H1 (cell line): ENCODE results near the gene NANOGP8. TPM values are rescaled to one million over a fixed set of nuclear protein-coding genes. Genes with fewer than 3 reads are reported as not detected.

Source experiments
- CTCF ChIA-PET: fragments of 300-600 bp; sonication (Branson Sonifier 250); formaldehyde crosslinking; loops from one replicate; lab custom pipeline; 2021; ENCODE audit not compliant: partially characterized antibody; lab: Charles Lee
- POLR2A ChIA-PET: fragments of 300-600 bp; sonication (Branson Sonifier 250); formaldehyde crosslinking; loops from one replicate; lab custom pipeline; 2021; ENCODE audit warnings: inconsistent platforms; ENCODE audit not compliant: partially characterized antibody; lab: Charles Lee
- DNase-seq, 2 experiments: peaks; one replicate each; pipeline versions ENCODE4 v3.0.0 to v3.0.0-alpha.2; 2010 to 2022; ENCODE audit warnings: low spot score in 2 of 2, low read depth in 1 of 2, mixed read lengths in 1 of 2
- FAIRE-seq: peaks from 2 replicates; lab custom pipeline; 2011; peaks lifted over from hg19 to GRCh38; lab: Jason Lieb, UNC
- H2AFZ ChIP-seq: 2 replicates; pipeline ENCODE4 v1.8.1; 2012; ENCODE audit warnings: low read length, inconsistent platforms
- H2AK5ac ChIP-seq: 2 replicates; pipeline ENCODE4 v1.6.1; 2013; ENCODE audit warnings: low read depth, low read length
- H2BK120ac ChIP-seq: replicated peaks from 2 replicates; pipeline ENCODE3; 2013; ENCODE audit warnings: low read depth, low read length, inconsistent platforms
- H2BK12ac ChIP-seq: 2 replicates; pipeline ENCODE4 v1.6.1; 2013; ENCODE audit warnings: low read depth, low read length
- H2BK15ac ChIP-seq: 2 replicates; pipeline ENCODE4 v1.6.1; 2013; ENCODE audit warnings: low read length
- H2BK20ac ChIP-seq: 2 replicates; pipeline ENCODE4 v1.6.1; 2013; ENCODE audit warnings: low read length
- H2BK5ac ChIP-seq: 2 replicates; pipeline ENCODE4 v1.6.1; 2013; ENCODE audit warnings: low read depth, low read length
- H3K14ac ChIP-seq: 2 replicates; pipeline ENCODE4 v1.6.1; 2013; ENCODE audit warnings: inconsistent platforms; ENCODE audit not compliant: insufficient read length
- H3K18ac ChIP-seq: 2 replicates; pipeline ENCODE4 v1.6.1; 2013; ENCODE audit warnings: low read length; ENCODE audit errors: extremely low read depth
- H3K23ac ChIP-seq: 2 replicates; pipeline ENCODE4 v1.6.1; 2013; ENCODE audit warnings: inconsistent platforms; ENCODE audit not compliant: insufficient read length
- H3K23me2 ChIP-seq: 2 replicates; pipeline ENCODE4 v1.6.1; 2013; ENCODE audit warnings: low read depth, low read length
- H3K27ac ChIP-seq: 2 replicates; pipeline ENCODE4 v1.6.1; 2011; ENCODE audit warnings: low read depth, low read length, inconsistent platforms
- H3K27me3 ChIP-seq, 4 experiments: replicated peaks in 1 of 4; 1 replicate in 1 of 4; 2 replicates in 3 of 4; pipeline versions ENCODE4 v1.6.1 to v1.8.1; 2011 to 2013; ENCODE audit warnings: low read length in 3 of 4, mild to moderate bottlenecking in 3 of 4, inconsistent platforms in 2 of 4, mixed read lengths in 2 of 4, moderate library complexity in 1 of 4; ENCODE audit not compliant: control insufficient read depth in 3 of 4, insufficient read depth in 3 of 4; ENCODE audit errors: extremely low read depth in 1 of 4
- H3K36me3 ChIP-seq, 4 experiments: 2 replicates each; pipeline versions ENCODE4 v1.6.1 to v1.8.1; 2011 to 2013; ENCODE audit warnings: mild to moderate bottlenecking in 4 of 4, low read length in 3 of 4, moderate library complexity in 2 of 4, control low read depth in 1 of 4, inconsistent platforms in 1 of 4; ENCODE audit not compliant: insufficient read depth in 4 of 4, control insufficient read depth in 2 of 4
- H3K4ac ChIP-seq: replicated peaks from 2 replicates; pipeline ENCODE3; 2013; ENCODE audit warnings: low read length, low read depth, mixed read lengths, inconsistent platforms; ENCODE audit not compliant: insufficient read length
- H3K4me1 ChIP-seq, 4 experiments: replicated peaks in 1 of 4; 1 replicate in 1 of 4; 2 replicates in 3 of 4; pipeline versions ENCODE4 v1.6.1 to v1.8.1; 2011 to 2013; ENCODE audit warnings: low read length in 3 of 4, inconsistent platforms in 2 of 4, mixed read lengths in 1 of 4; ENCODE audit not compliant: insufficient read depth in 4 of 4, control insufficient read depth in 3 of 4
- H3K4me2 ChIP-seq, 2 experiments: 2 replicates each; pipeline versions ENCODE4 v1.6.1 to v1.8.1; 2011 to 2013; ENCODE audit warnings: low read depth in 2 of 2, low read length in 2 of 2, control low read depth in 1 of 2, inconsistent platforms in 1 of 2, mild to moderate bottlenecking in 1 of 2; ENCODE audit not compliant: insufficient read depth in 1 of 2
- H3K4me3 ChIP-seq, 4 experiments: fragments of 200-600, 300-600 bp in 1 of 4; sonication (generic), shearing (Covaris generic), sonication (Bioruptor Twin) in 1 of 4; 2 replicates each; pipeline versions ENCODE4 v1.5.1 to v1.8.1; 2011 to 2016; ENCODE audit warnings: low read length in 4 of 4, low read depth in 3 of 4, control low read depth in 2 of 4, inconsistent platforms in 2 of 4, mild to moderate bottlenecking in 2 of 4, mixed read lengths in 1 of 4, moderate library complexity in 1 of 4; ENCODE audit not compliant: insufficient read depth in 2 of 4; ENCODE audit errors: extremely low read depth in 1 of 4
- H3K56ac ChIP-seq: replicated peaks from 2 replicates; pipeline ENCODE3; 2013; ENCODE audit warnings: low read depth, mild to moderate bottlenecking, mixed read lengths, low read length, inconsistent platforms; ENCODE audit not compliant: insufficient read length
- H3K79me1 ChIP-seq: 2 replicates; pipeline ENCODE4 v1.6.1; 2013; ENCODE audit warnings: low read depth, low read length, control low read depth
- H3K79me2 ChIP-seq, 2 experiments: 2 replicates each; pipeline versions ENCODE4 v1.6.1 to v1.8.1; 2012 to 2013; ENCODE audit warnings: low read length in 2 of 2, mild to moderate bottlenecking in 2 of 2, inconsistent platforms in 1 of 2; ENCODE audit not compliant: insufficient read depth in 2 of 2, control insufficient read depth in 1 of 2
- H3K9ac ChIP-seq, 4 experiments: replicated peaks in 1 of 4; 1 replicate in 1 of 4; 2 replicates in 3 of 4; pipeline versions ENCODE4 v1.6.1 to v1.8.1; 2011 to 2013; ENCODE audit warnings: low read depth in 3 of 4, low read length in 3 of 4, control low read depth in 2 of 4, mild to moderate bottlenecking in 2 of 4, moderate library complexity in 2 of 4, inconsistent platforms in 1 of 4; ENCODE audit errors: extremely low read depth in 1 of 4
- H3K9me3 ChIP-seq, 2 experiments: 2 replicates each; pipeline versions ENCODE4 v1.6.1 to v1.8.1; 2012 to 2013; ENCODE audit warnings: mild to moderate bottlenecking in 2 of 2, moderate library complexity in 2 of 2, control low read depth in 1 of 2, inconsistent platforms in 1 of 2, low read depth in 1 of 2, low read length in 1 of 2, mixed read lengths in 1 of 2; ENCODE audit not compliant: insufficient read depth in 2 of 2
- H4K20me1 ChIP-seq, 2 experiments: replicated peaks in 1 of 2; 2 replicates each; pipeline versions ENCODE3 to v1.8.1; 2011 to 2013; ENCODE audit warnings: inconsistent platforms in 2 of 2, low read length in 2 of 2, mild to moderate bottlenecking in 1 of 2; ENCODE audit not compliant: insufficient read depth in 2 of 2, control insufficient read depth in 1 of 2
- H4K5ac ChIP-seq: 2 replicates; pipeline ENCODE4 v1.6.1; 2013; ENCODE audit warnings: low read length, low read depth, mixed read lengths, inconsistent platforms; ENCODE audit not compliant: insufficient read length
- H4K8ac ChIP-seq: 2 replicates; pipeline ENCODE4 v1.8.0; 2013; ENCODE audit warnings: mild to moderate bottlenecking, moderate library complexity, low read length, inconsistent platforms; ENCODE audit not compliant: insufficient read depth; ENCODE audit errors: extremely low read depth
- H4K91ac ChIP-seq: replicated peaks from 2 replicates; pipeline ENCODE3; 2013; ENCODE audit warnings: low read length, mixed read lengths, inconsistent platforms; ENCODE audit not compliant: insufficient read length
- KDM5A ChIP-seq: fragments of 200-600 bp; IDR thresholded peaks from 2 replicates; pipeline ENCODE4 v1.7.1; 2012; ENCODE audit warnings: mild to moderate bottlenecking, low read length, inconsistent platforms, mixed read lengths
- MAFK ChIP-seq: IDR thresholded peaks from 2 replicates; pipeline ENCODE4 v1.6.1; 2012; ENCODE audit warnings: low read depth, mild to moderate bottlenecking, improper control_type of control experiment, low read length
- PHF8 ChIP-seq: fragments of 200-600 bp; sonication (generic); conservative IDR thresholded peaks from 2 replicates; pipeline ENCODE4 v1.7.1; 2012; ENCODE audit warnings: low read depth, mild to moderate bottlenecking, inconsistent platforms, low read length, moderate library complexity
- RBBP5 ChIP-seq: IDR thresholded peaks from 2 replicates; pipeline ENCODE4 v1.7.1; 2012; ENCODE audit warnings: low read depth, mild to moderate bottlenecking, inconsistent platforms, low read length, moderate library complexity, borderline replicate concordance
- RXRA ChIP-seq: IDR thresholded peaks from 2 replicates; pipeline ENCODE4 v1.6.1; 2011; ENCODE audit warnings: low read depth, mild to moderate bottlenecking, low read length, moderate library complexity; ENCODE audit not compliant: insufficient read depth
- SAP30 ChIP-seq: fragments of 300-600 bp; sonication (generic); IDR thresholded peaks from 2 replicates; pipeline ENCODE4 v1.7.1; 2012; ENCODE audit warnings: low read length, moderate library complexity, mild to moderate bottlenecking, inconsistent platforms; ENCODE audit not compliant: insufficient read depth, insufficient replicate concordance
- SIX5 ChIP-seq: IDR thresholded peaks from 2 replicates; pipeline ENCODE4 v1.6.1; 2011; ENCODE audit warnings: mild to moderate bottlenecking, low read depth, low read length
- TAF1 ChIP-seq: IDR thresholded peaks from 2 replicates; pipeline ENCODE4 v1.6.1; 2011; ENCODE audit warnings: mild to moderate bottlenecking, low read depth, low read length
- WGBS, 2 experiments: shearing (Covaris generic) in 1 of 2; methylation state at CpG; one replicate each; pipeline versions ENCODE4 v1.1.6 to v1.1.7; 2013 to 2015; ENCODE audit warnings: low lambda C conversion rate in 2 of 2, mixed read lengths in 2 of 2, inconsistent platforms in 1 of 2, low coverage in 1 of 2, missing lambda C conversion rate in 1 of 2; ENCODE audit not compliant: insufficient replicate concordance in 2 of 2, insufficient coverage in 1 of 2, insufficient read length in 1 of 2; ENCODE audit errors: extremely low coverage in 1 of 2, missing lambda C conversion rate in 1 of 2; 5-methylcytosine and 5-hydroxymethylcytosine counted together
- polyA plus RNA-seq, 7 experiments: library from polyadenylated mRNA; depleted of rRNA in 3 of 7; stranded (reverse) in 5 of 7; unstranded in 2 of 7; fragments of >200 nt in 5 of 7; fragments of 200-250 nt in 2 of 7; gene quantifications; 1 replicate in 5 of 7; 2 replicates in 1 of 7; 4 replicates in 1 of 7; pipeline versions ENCODE4 v1.2.1 to v1.2.3, GENCODE V29; 2011 to 2013; ENCODE audit warnings: missing spikeins in 2 of 7, mixed read lengths in 2 of 7
- total RNA-seq: library from RNA; stranded (reverse); fragmentation: NEBNext Ultra II Directional; extraction: Animal tissue kit (Norgen Biotek cat#: 25700); gene quantifications from 2 replicates; pipeline ENCODE4 v1.2.1, GENCODE V29; 2021

NANOGP8 gene
- total and polyA plus RNA-seq, 2 of the 8 experiments (the other 6 are each of a cell fraction or from before 2014, with no cell fraction given) = 23.3 to 40.6 TPM

DNA sequence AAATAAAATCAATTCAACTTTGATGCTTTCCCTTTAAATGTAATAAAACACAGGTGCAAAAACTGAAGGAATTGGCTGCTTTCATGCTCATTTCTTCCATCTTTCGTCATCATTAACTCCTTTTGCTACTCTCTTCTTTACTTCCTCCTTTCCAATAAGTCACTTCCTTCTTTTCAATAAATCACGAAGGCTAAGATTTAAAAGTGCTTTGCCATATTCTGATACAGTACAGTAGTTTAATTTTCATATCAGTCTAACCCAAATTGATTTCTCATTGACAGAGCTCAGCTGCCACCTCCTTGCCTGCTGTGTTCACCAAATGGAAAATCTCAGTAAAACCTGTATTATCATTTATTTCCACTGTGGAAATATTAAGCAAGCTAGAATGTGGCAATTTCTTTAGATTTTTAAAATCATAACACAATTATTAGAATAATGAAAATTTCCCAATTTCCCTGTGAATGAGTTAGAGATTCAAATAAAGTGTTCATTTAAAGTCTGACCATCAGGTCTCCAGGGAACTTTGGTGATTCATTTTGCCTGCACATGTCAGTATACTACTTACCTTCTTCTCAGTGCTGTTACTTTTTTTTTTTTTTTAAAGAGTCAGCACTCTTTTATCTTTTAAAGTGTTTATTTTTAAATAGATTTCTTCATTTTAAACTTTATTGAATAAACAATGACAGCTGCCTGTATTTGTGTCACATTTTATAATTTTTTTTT lies 41.6 kb downstream of the NANOGP8 start:
- Histone ChIP-seq H4K91ac (no peak overlapping the region), H3K4ac (no peak overlapping the region), H3K9me3 (no peaks in the 10 kb centered on the region; a peak in 1 of 4 replicates), H3K18ac (no peak overlapping the region), H2AFZ (no peak overlapping the region), H3K27ac (no peak overlapping the region), H2BK20ac (no peak overlapping the region), H3K36me3 (no peaks in the 10 kb centered on the region), H3K27me3 (no peaks in the 10 kb centered on the region), H2BK15ac (no peak overlapping the region), H2BK120ac (no peak overlapping the region), H2AK5ac (no peak overlapping the region), H3K4me2 (no peak overlapping the region), H3K23me2 (no peaks in the 10 kb centered on the region), H3K23ac (no peak overlapping the region), H3K4me1 (peaks cover 0 to 1% (median 0%) of the 10 kb centered on the region in 4 experiments; a peak in 2 of 7 replicates), H3K4me3 (no peak overlapping the region), H3K56ac (no peak overlapping the region), H4K8ac (no peak overlapping the region), H3K79me1 (no peaks in the 10 kb centered on the region), H2BK12ac (no peak overlapping the region), H3K14ac (no peak overlapping the region)
- FAIRE-seq = no peak
- POLR2A ChIA-PET = no interaction called here
- CTCF ChIA-PET = interaction anchor here (1.4 kb wide), 1 partner anchor 74 kb away, joined by 4 read pairs; the partner anchor contains the start of gene AQR
- 60% methylated on average over 2 of the region's 2 CpGs; no CpG with 5 or more reads in 1 of the 2 experiments for WGBS, 2 experiments
- no peak for TF ChIP-seq SAP30
- TF ChIP-seq KDM5A = no peak
- TF ChIP-seq RXRA = no peak
- TF ChIP-seq RBBP5 = no peak
- TF ChIP-seq PHF8 = no peak
- no peak for TF ChIP-seq TAF1
- TF ChIP-seq MAFK = no peak
- no peak for TF ChIP-seq SIX5
- TF ChIP-seq, all 59 proteins: peak for 0
- no peak overlapping the region for H3K9ac ChIP-seq
- no peaks in the 10 kb centered on the region for H3K79me2 ChIP-seq
- DNase-seq = no peak
- no peaks in the 10 kb centered on the region for H4K20me1 ChIP-seq
- H2BK5ac ChIP-seq = no peak overlapping the region
- H4K5ac ChIP-seq = no peak overlapping the region
